WTC11 (cell line): ENCODE measurements around the gene ACTA1. TPM values are rescaled to one million over a fixed set of nuclear protein-coding genes. Genes with fewer than 3 reads are reported as not detected.

ENCODE experiments used
- ATF2 ChIP-seq: sonication (generic); formaldehyde crosslinking; IDR thresholded peaks from 2 replicates; pipeline ENCODE4 v1.8.1; 2022; ENCODE audit warnings: low read depth, missing genetic modification reagents, borderline replicate concordance
- ELF4 ChIP-seq: sonication (generic); formaldehyde crosslinking; IDR thresholded peaks from 2 replicates; pipeline ENCODE4 v1.8.1; 2022; ENCODE audit warnings: low read depth, mild to moderate bottlenecking, moderate library complexity, missing genetic modification reagents
- FOXP1 ChIP-seq: sonication (generic); formaldehyde crosslinking; IDR thresholded peaks from 2 replicates; pipeline ENCODE4 v1.8.0; 2022; ENCODE audit warnings: missing genetic modification reagents, mild to moderate bottlenecking, moderate library complexity, borderline replicate concordance
- IRF2 ChIP-seq: sonication (generic); formaldehyde crosslinking; IDR thresholded peaks from 2 replicates; pipeline ENCODE4 v1.8.0; 2022; ENCODE audit warnings: low read depth, missing genetic modification reagents, borderline replicate concordance
- JUN ChIP-seq: sonication (generic); formaldehyde crosslinking; IDR thresholded peaks from 2 replicates; pipeline ENCODE4 v1.8.0; 2023; ENCODE audit warnings: mild to moderate bottlenecking, missing genetic modification reagents
- MYBL2 ChIP-seq: sonication (generic); formaldehyde crosslinking; IDR thresholded peaks from 2 replicates; pipeline ENCODE4 v1.8.1; 2023; ENCODE audit warnings: mild to moderate bottlenecking, moderate library complexity, missing genetic modification reagents
- NFATC4 ChIP-seq: fragments of 250-450 bp; sonication (Bioruptor Pico); IDR thresholded peaks from 2 replicates; pipeline ENCODE4 v1.9.0; 2021; ENCODE audit warnings: mild to moderate bottlenecking
- NFE2L1 ChIP-seq: sonication (generic); formaldehyde crosslinking; IDR thresholded peaks from 2 replicates; pipeline ENCODE4 v1.8.1; 2023; ENCODE audit warnings: missing genetic modification reagents
- NFYB ChIP-seq: sonication (generic); formaldehyde crosslinking; conservative IDR thresholded peaks from 2 replicates; pipeline ENCODE4 v1.8.0; 2022; ENCODE audit warnings: low read depth, missing genetic modification reagents
- RORB ChIP-seq: fragments of 250-450 bp; sonication (Bioruptor Pico); IDR thresholded peaks from 2 replicates; pipeline ENCODE4 v1.9.0; 2021; ENCODE audit warnings: mild to moderate bottlenecking
- SMAD4 ChIP-seq: sonication (generic); formaldehyde crosslinking; IDR thresholded peaks from 2 replicates; pipeline ENCODE4 v1.8.0; 2022; ENCODE audit warnings: mild to moderate bottlenecking, missing genetic modification reagents
- STAT6 ChIP-seq: sonication (generic); formaldehyde crosslinking; conservative IDR thresholded peaks from 2 replicates; pipeline ENCODE4 v1.8.1; 2023; ENCODE audit warnings: mild to moderate bottlenecking, low read depth, missing genetic modification reagents, moderate library complexity
- TEAD4 ChIP-seq: sonication (generic); formaldehyde crosslinking; IDR thresholded peaks from 2 replicates; pipeline ENCODE4 v1.8.0; 2022; ENCODE audit warnings: mild to moderate bottlenecking, missing genetic modification reagents
- TP53 ChIP-seq: sonication (generic); formaldehyde crosslinking; IDR thresholded peaks from 2 replicates; pipeline ENCODE4 v1.8.1; 2023; ENCODE audit warnings: mild to moderate bottlenecking, missing genetic modification reagents
- USF1 ChIP-seq: sonication (generic); formaldehyde crosslinking; IDR thresholded peaks from 2 replicates; pipeline ENCODE4 v1.8.0; 2022; ENCODE audit warnings: mild to moderate bottlenecking, missing genetic modification reagents
- ZBTB21 ChIP-seq: sonication (generic); formaldehyde crosslinking; IDR thresholded peaks from 2 replicates; pipeline ENCODE4 v1.8.1; 2023; ENCODE audit warnings: mild to moderate bottlenecking, missing genetic modification reagents, borderline replicate concordance
- ZNF138 ChIP-seq: sonication (generic); formaldehyde crosslinking; conservative IDR thresholded peaks from 2 replicates; pipeline ENCODE4 v1.8.1; 2022; ENCODE audit warnings: mild to moderate bottlenecking, moderate library complexity, missing genetic modification reagents
- ZNF317 ChIP-seq: sonication (generic); formaldehyde crosslinking; IDR thresholded peaks from 2 replicates; pipeline ENCODE4 v1.8.1; 2023; ENCODE audit warnings: low read depth, mild to moderate bottlenecking, moderate library complexity, missing genetic modification reagents, borderline replicate concordance
- ZNF423 ChIP-seq: fragments of 250-450 bp; sonication (Bioruptor Pico); IDR thresholded peaks from 2 replicates; pipeline ENCODE4 v2.1.2; 2022; ENCODE audit warnings: mild to moderate bottlenecking, moderate library complexity
- total RNA-seq: library from RNA; stranded (reverse); gene quantifications from 3 replicates; pipeline ENCODE4 v1.2.3, GENCODE V29; 2021
- TF ChIP-seq, protein P1 (sequence below): sonication (generic); formaldehyde crosslinking; IDR thresholded peaks from 2 replicates; pipeline ENCODE4 v1.8.0; 2023; ENCODE audit warnings: missing genetic modification reagents
- TF ChIP-seq, protein P2 (sequence below): sonication (generic); formaldehyde crosslinking; IDR thresholded peaks from 2 replicates; pipeline ENCODE4 v1.8.0; 2023; ENCODE audit warnings: missing genetic modification reagents, mild to moderate bottlenecking, borderline replicate concordance
- TF ChIP-seq, protein P3 (sequence below): sonication (generic); formaldehyde crosslinking; IDR thresholded peaks from 2 replicates; pipeline ENCODE4 v1.8.1; 2022; ENCODE audit warnings: mild to moderate bottlenecking, moderate library complexity, missing genetic modification reagents
- TF ChIP-seq, protein P4 (sequence below): sonication (generic); formaldehyde crosslinking; IDR thresholded peaks from 2 replicates; pipeline ENCODE4 v1.8.1; 2023; ENCODE audit warnings: mild to moderate bottlenecking, missing genetic modification reagents
- TF ChIP-seq, protein P5 (sequence below): sonication (generic); formaldehyde crosslinking; IDR thresholded peaks from 2 replicates; pipeline ENCODE4 v1.8.1; 2023; ENCODE audit warnings: mild to moderate bottlenecking, moderate library complexity, missing genetic modification reagents

The ACTA1 gene
- total RNA-seq, 1 experiment from 2014 or later = 1.5 TPM

DNA sequence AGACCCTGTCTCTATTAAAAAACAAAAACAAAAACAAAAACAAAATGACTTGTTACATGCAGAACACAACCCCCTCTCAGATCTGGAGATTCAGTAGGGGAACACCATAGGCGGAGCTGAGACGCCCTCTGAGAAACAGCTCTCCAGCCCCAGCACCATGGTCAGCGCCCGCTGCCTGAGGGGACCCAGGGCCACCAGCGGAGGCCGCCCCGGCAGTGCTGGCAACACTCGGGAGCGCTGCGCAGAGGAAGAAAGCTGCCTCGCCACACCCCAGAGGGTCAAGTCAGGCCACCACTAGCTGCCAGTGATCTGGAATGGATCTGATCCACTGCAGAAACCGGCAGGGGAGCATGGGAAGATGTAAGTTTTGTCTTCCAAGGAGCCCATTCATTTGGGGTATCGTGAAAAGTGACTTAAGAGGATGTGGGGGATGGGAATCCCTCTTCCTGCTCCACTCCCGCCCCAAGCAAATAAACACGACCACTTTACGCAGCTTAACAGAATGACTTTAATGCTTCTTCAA lies 3.1 kb downstream of the ACTA1 start (continued):
- peak; percentile 87 for TF ChIP-seq ZBTB21
- TF ChIP-seq TP53 = peak; percentile 82; the same call in 1 of the 2 replicates
- TF ChIP-seq ZNF138 (CRISPR knock-in tag) = no peak
- TF ChIP-seq USF1 = peak; percentile 78
- TF ChIP-seq ELF4 (CRISPR knock-in tag) = peak; percentile 60; the same call in 1 of the 2 replicates
- TF ChIP-seq ATF2 (CRISPR knock-in tag) = no peak; the same call in 1 of the 2 replicates
- TF ChIP-seq ZNF423 = peak; percentile 34; the same call in 1 of the 2 replicates
- TF ChIP-seq IRF2 = no peak
- TF ChIP-seq, protein P1, sequence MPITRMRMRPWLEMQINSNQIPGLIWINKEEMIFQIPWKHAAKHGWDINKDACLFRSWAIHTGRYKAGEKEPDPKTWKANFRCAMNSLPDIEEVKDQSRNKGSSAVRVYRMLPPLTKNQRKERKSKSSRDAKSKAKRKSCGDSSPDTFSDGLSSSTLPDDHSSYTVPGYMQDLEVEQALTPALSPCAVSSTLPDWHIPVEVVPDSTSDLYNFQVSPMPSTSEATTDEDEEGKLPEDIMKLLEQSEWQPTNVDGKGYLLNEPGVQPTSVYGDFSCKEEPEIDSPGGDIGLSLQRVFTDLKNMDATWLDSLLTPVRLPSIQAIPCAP (CRISPR knock-in tag) = peak; percentile 76; the same call in 1 of the 2 replicates
- peak; percentile 95 for TF ChIP-seq JUN (CRISPR knock-in tag)
- TF ChIP-seq, protein P2, sequence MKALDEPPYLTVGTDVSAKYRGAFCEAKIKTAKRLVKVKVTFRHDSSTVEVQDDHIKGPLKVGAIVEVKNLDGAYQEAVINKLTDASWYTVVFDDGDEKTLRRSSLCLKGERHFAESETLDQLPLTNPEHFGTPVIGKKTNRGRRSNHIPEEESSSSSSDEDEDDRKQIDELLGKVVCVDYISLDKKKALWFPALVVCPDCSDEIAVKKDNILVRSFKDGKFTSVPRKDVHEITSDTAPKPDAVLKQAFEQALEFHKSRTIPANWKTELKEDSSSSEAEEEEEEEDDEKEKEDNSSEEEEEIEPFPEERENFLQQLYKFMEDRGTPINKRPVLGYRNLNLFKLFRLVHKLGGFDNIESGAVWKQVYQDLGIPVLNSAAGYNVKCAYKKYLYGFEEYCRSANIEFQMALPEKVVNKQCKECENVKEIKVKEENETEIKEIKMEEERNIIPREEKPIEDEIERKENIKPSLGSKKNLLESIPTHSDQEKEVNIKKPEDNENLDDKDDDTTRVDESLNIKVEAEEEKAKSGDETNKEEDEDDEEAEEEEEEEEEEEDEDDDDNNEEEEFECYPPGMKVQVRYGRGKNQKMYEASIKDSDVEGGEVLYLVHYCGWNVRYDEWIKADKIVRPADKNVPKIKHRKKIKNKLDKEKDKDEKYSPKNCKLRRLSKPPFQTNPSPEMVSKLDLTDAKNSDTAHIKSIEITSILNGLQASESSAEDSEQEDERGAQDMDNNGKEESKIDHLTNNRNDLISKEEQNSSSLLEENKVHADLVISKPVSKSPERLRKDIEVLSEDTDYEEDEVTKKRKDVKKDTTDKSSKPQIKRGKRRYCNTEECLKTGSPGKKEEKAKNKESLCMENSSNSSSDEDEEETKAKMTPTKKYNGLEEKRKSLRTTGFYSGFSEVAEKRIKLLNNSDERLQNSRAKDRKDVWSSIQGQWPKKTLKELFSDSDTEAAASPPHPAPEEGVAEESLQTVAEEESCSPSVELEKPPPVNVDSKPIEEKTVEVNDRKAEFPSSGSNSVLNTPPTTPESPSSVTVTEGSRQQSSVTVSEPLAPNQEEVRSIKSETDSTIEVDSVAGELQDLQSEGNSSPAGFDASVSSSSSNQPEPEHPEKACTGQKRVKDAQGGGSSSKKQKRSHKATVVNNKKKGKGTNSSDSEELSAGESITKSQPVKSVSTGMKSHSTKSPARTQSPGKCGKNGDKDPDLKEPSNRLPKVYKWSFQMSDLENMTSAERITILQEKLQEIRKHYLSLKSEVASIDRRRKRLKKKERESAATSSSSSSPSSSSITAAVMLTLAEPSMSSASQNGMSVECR (CRISPR knock-in tag) = peak; percentile 98
- TF ChIP-seq NFATC4 (CRISPR knock-in tag) = no peak
- no peak for TF ChIP-seq STAT6 (CRISPR knock-in tag)
- TF ChIP-seq, protein P3, sequence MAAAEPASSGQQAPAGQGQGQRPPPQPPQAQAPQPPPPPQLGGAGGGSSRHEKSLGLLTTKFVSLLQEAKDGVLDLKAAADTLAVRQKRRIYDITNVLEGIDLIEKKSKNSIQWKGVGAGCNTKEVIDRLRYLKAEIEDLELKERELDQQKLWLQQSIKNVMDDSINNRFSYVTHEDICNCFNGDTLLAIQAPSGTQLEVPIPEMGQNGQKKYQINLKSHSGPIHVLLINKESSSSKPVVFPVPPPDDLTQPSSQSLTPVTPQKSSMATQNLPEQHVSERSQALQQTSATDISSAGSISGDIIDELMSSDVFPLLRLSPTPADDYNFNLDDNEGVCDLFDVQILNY = peak; percentile 75; the same call in 1 of the 2 replicates
- 0 out of 2 replicates have a peak, but pooled peaks have one; percentile 49 for TF ChIP-seq ZNF317 (CRISPR knock-in tag)
- 0 out of 2 replicates have a peak, but pooled peaks have one; percentile 60 for TF ChIP-seq MYBL2 (CRISPR knock-in tag)
- peak; percentile 87 for TF ChIP-seq SMAD4 (CRISPR knock-in tag)
- no peak for TF ChIP-seq RORB
- TF ChIP-seq, protein P4, sequence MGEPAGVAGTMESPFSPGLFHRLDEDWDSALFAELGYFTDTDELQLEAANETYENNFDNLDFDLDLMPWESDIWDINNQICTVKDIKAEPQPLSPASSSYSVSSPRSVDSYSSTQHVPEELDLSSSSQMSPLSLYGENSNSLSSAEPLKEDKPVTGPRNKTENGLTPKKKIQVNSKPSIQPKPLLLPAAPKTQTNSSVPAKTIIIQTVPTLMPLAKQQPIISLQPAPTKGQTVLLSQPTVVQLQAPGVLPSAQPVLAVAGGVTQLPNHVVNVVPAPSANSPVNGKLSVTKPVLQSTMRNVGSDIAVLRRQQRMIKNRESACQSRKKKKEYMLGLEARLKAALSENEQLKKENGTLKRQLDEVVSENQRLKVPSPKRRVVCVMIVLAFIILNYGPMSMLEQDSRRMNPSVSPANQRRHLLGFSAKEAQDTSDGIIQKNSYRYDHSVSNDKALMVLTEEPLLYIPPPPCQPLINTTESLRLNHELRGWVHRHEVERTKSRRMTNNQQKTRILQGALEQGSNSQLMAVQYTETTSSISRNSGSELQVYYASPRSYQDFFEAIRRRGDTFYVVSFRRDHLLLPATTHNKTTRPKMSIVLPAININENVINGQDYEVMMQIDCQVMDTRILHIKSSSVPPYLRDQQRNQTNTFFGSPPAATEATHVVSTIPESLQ (CRISPR knock-in tag) = peak; percentile 34; the same call in 1 of the 2 replicates
- peak; percentile 94 for TF ChIP-seq TEAD4 (CRISPR knock-in tag)
- TF ChIP-seq, protein P5, sequence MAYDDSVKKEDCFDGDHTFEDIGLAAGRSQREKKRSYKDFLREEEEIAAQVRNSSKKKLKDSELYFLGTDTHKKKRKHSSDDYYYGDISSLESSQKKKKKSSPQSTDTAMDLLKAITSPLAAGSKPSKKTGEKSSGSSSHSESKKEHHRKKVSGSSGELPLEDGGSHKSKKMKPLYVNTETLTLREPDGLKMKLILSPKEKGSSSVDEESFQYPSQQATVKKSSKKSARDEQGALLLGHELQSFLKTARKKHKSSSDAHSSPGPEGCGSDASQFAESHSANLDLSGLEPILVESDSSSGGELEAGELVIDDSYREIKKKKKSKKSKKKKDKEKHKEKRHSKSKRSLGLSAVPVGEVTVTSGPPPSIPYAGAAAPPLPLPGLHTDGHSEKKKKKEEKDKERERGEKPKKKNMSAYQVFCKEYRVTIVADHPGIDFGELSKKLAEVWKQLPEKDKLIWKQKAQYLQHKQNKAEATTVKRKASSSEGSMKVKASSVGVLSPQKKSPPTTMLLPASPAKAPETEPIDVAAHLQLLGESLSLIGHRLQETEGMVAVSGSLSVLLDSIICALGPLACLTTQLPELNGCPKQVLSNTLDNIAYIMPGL (CRISPR knock-in tag) = 0 out of 2 replicates have a peak, but pooled peaks have one; percentile 50
- peak; percentile 96 for TF ChIP-seq FOXP1
- peak; percentile 54 for TF ChIP-seq NFYB (CRISPR knock-in tag)
- TF ChIP-seq NFE2L1 (CRISPR knock-in tag) = peak; percentile 73; the same call in 1 of the 2 replicates
